Measurements from ENCODE around the gene CD81.
"Not testable (repeated sequence)": the region's sequence is repeated elsewhere in the genome, so short reads cannot be mapped to it uniquely, and the experiment has no call there.

CD81 gene

GRCh38 chr11:2335286-2335685 is 41.8 kb upstream of the CD81 start:
- not testable (repeated sequence) for H3K4me1 ChIP-seq; H3K4me3 ChIP-seq (ENCODE audit: low read depth, low read length); DNase-seq; H3K9me3 ChIP-seq; H3K27me3 ChIP-seq; H3K36me3 ChIP-seq

- not testable (repeated sequence) for H3K27me3 ChIP-seq; H3K9me3 ChIP-seq; H3K4me3 ChIP-seq (ENCODE audit: low read depth, low read length); H3K36me3 ChIP-seq; DNase-seq; H3K4me1 ChIP-seq
Measured at GRCh38 chr11:2338760-2339159, 38.4 kb upstream of the CD81 start.

DNA sequence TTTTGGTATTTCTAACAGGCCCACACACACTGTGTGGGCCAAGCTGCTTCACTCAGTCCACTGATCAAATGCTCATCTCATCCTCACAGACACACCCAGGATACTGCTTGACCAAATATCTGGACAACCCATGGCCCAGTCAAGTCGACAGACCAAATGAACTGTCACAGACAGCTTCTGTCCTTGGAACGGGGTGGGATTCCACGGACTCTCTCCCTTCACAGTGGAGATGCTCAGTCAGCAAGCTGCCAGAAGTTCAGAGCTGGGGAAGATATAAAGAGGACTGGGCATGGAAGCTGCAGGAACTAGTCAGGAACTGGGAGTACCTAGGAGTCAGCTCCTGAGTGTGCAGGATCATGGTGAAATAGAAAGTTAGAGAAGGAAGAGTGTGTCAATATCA is 34.6 kb upstream of the CD81 start:
- Histone ChIP-seq H3K4me3 (ENCODE audit: low read depth, low read length) (no peak overlapping the region), H3K9me3 (no peaks in the 10 kb centered on the region), H3K36me3 (no peaks in the 10 kb centered on the region), H3K27me3 (no peaks in the 10 kb centered on the region), H3K4me1 (no peaks in the 10 kb centered on the region)
- no peak for DNase-seq
- TF ChIP-seq CTCF (IDR thresholded peaks at IDR 0.05; ENCODE audit: low read depth, low read length), result no peak

DNA sequence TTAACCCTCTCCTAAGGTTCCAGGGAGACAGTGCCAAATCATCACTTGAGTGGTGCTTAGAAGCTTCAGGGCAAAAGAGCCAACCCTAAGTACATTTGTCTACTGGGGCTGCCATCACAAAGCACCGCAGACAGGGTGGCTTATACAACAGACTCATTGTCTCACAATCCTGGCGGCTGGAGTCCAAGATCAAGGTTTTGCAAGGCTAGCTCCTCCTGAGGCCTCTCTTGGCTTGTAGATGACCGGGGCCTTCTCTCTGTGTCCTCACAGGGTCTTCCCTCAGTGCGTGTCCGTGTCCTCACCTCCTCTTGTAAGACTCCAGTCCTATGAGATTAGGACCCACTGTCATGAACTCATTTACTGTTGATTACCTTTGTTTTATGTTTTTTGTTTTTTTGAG is 34.1 kb upstream of the CD81 start:
- no peaks in the 10 kb centered on the region for H3K4me1 ChIP-seq
- TF ChIP-seq CTCF (IDR thresholded peaks at IDR 0.05; ENCODE audit: low read depth, low read length), result no peak
- no peaks in the 10 kb centered on the region for H3K9me3 ChIP-seq
- no peaks in the 10 kb centered on the region for H3K36me3 ChIP-seq
- no peak for DNase-seq
- H3K4me3 ChIP-seq (ENCODE audit: low read depth, low read length), result no peak overlapping the region
- H3K27me3 ChIP-seq, result no peaks in the 10 kb centered on the region

DNA sequence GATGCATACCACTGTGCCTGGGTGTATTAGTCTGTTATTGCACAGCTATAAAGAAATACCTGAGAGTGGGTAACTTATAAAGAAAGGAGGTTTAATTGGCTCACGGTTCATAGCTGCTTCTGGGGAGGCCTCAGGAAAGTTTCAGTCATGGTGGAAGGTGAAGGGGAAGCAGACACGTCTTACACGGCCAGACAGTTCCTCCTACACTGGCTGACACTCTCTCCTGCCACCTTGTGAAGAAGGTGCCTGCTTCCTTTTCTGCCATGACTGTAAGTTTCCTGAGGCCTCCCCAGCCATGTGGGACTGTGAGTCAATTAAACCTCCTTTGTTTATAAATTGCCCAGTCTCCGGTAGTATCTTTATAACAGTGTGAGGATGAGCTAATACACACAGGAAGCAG is 33.6 kb upstream of the CD81 start:
- no peaks in the 10 kb centered on the region for H3K36me3 ChIP-seq
- H3K27me3 ChIP-seq, result no peaks in the 10 kb centered on the region
- DNase-seq, result no peak
- no peaks in the 10 kb centered on the region for H3K9me3 ChIP-seq
- TF ChIP-seq CTCF (IDR thresholded peaks at IDR 0.05; ENCODE audit: low read depth, low read length), result no peak
- H3K4me1 ChIP-seq, result no peaks in the 10 kb centered on the region
- H3K4me3 ChIP-seq (ENCODE audit: low read depth, low read length), result no peak overlapping the region

DNA sequence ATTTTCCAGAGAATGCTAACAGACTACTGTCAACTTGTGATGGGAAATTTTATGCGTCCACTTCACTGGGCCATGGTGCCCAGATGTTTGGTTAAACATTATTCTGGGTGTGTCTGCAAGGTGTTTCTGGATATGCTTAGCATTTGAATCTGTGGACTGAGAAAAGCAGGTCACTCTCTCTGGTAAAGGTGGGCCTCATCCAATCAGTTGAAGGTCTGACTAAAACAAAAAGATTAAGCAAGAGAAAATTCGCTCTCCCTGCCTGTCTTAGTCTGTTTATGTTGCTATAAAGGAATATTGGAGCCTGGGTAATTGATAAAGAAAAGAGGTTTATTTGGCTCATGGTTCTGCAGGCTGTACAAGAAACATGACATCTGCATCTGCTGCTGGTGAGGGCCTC is 32.1 kb upstream of the CD81 start:
- no peak overlapping the region for H3K4me3 ChIP-seq (ENCODE audit: low read depth, low read length)
- no peak for DNase-seq
- H3K36me3 ChIP-seq, result no peaks in the 10 kb centered on the region
- no peaks in the 10 kb centered on the region for H3K4me1 ChIP-seq
- no peak for TF ChIP-seq CTCF (IDR thresholded peaks at IDR 0.05; ENCODE audit: low read depth, low read length)
- H3K27me3 ChIP-seq, result no peaks in the 10 kb centered on the region
- H3K9me3 ChIP-seq, result no peaks in the 10 kb centered on the region

GRCh38 chr11:2346014-2346413 is 31.1 kb upstream of the CD81 start:
- DNase-seq, result no peak
- no peak for TF ChIP-seq CTCF (IDR thresholded peaks at IDR 0.05; ENCODE audit: low read depth, low read length)
- H3K27me3 ChIP-seq, result no peaks in the 10 kb centered on the region
- H3K4me3 ChIP-seq (ENCODE audit: low read depth, low read length), result no peak overlapping the region
- no peaks in the 10 kb centered on the region for H3K36me3 ChIP-seq
- no peaks in the 10 kb centered on the region for H3K9me3 ChIP-seq
- no peaks in the 10 kb centered on the region for H3K4me1 ChIP-seq

Measured in BE2C (cell line).